Psoas muscle (tissue), 8 donors: Measurements from ENCODE around the gene TEX29. TPM values are rescaled to one million over a fixed set of nuclear protein-coding genes. Genes with fewer than 3 reads are reported as not detected.

Experiments
- ATAC-seq, 4 donors: fragments of 200-7000 bp; cut with Tn5 transposase; one replicate each; pipeline ENCODE4 v1.9.1; 2020; ENCODE audit warnings: moderate library complexity in 3 of 4, mild to moderate bottlenecking in 2 of 4
- DNase-seq, 2 donors: peaks; one replicate each; pipeline ENCODE4 v3.0.0-alpha.2; 2020
- H3K27ac ChIP-seq: fragments of 200-600 bp; one replicate; pipeline ENCODE4 v1.8.0; 2022
- H3K27me3 ChIP-seq, 3 donors: fragments of 200-600 bp in 1 of 3; one replicate each; pipeline versions ENCODE4 v1.6.1 to v1.8.0; 2013 to 2022; ENCODE audit warnings: low read length in 2 of 3, mild to moderate bottlenecking in 2 of 3, moderate library complexity in 1 of 3; ENCODE audit not compliant: insufficient read depth in 3 of 3
- H3K36me3 ChIP-seq, 2 donors: fragments of 200-600 bp in 1 of 2; one replicate each; pipeline versions ENCODE4 v1.6.1 to v1.8.0; 2013 to 2022; ENCODE audit warnings: low read depth in 1 of 2, mild to moderate bottlenecking in 1 of 2, moderate library complexity in 1 of 2; ENCODE audit not compliant: insufficient read depth in 1 of 2
- H3K4me1 ChIP-seq: fragments of 200-600 bp; one replicate; pipeline ENCODE4 v1.8.0; 2022
- H3K4me3 ChIP-seq: fragments of 200-600 bp; one replicate; pipeline ENCODE4 v1.8.0; 2022; ENCODE audit warnings: mild to moderate bottlenecking
- H3K9me3 ChIP-seq: fragments of 200-600 bp; one replicate; pipeline ENCODE4 v1.8.0; 2022
- CTCF ChIP-seq: fragments of 200-600 bp; IDR thresholded peaks from one replicate; pipeline ENCODE4 v1.8.0; 2022; ENCODE audit warnings: antibody characterized with exemption
- WGBS, 3 donors: extraction: QIAGEN DNeasy Blood & Tissue Kit; methylation state at CpG; one replicate each; pipeline versions ENCODE4 v1.1.6 to v1.1.7; 2013; 5-methylcytosine and 5-hydroxymethylcytosine counted together
- intact Hi-C, 2 donors: fragments of 100-400 bp; cut with DNase I; formaldehyde crosslinking; loops; one replicate each; pipeline versions ENCODE4 v1.11.0 to v1.14.2; 2022
- polyA plus RNA-seq, 3 donors: library from polyadenylated mRNA; stranded (reverse); fragments of 200-250 nt; gene quantifications; one replicate each; pipeline ENCODE4 v1.2.3, GENCODE V29; 2013
- total RNA-seq, 4 donors: library from RNA; stranded (reverse); fragmentation: NEBNext Ultra II Directional in 2 of 4; extraction: Animal tissue kit (Norgen Biotek cat#: 25700) in 2 of 4; gene quantifications; one replicate each; pipeline versions ENCODE4 v1.2.1 to v1.2.4, GENCODE V29; 2021 to 2023
- donor health status: healthy with polysubstance abuse.
- donor health status: DM: no; HTN: no; CAD: no; lungs with moderate emphysema.
- donor health status: Bipolar disorder and iron deficiency.
- donor health status: healthy.
- donor health status: DM: yes; HTN: yes; CAD: no.
- donor health status: DM: no; HTN: no; CAD: no.
- donor health status: DM: no; HTN: no; CAD: no.
- donor health status: DM: yes; HTN: yes; CAD: no.

The TEX29 gene
- total and polyA plus RNA-seq, 7 donors: 0.14 to 1.2 (median 0.38) TPM; not detected in 2

- ATAC-seq: peak in 1 of 4 donors; percentile 4
- no peak overlapping the region for H3K4me3 ChIP-seq
- 81 to 83% (median 82%) methylated on average over 14 of the region's 14 CpGs for WGBS, 3 donors
- intact Hi-C loops: no loop called here
- no peak for TF ChIP-seq CTCF
- H3K4me1 ChIP-seq: no peaks in the 10 kb centered on the region
- H3K36me3 ChIP-seq: peaks cover 0 to 14% of the 10 kb centered on the region in 2 donors
- H3K9me3 ChIP-seq: no peaks in the 10 kb centered on the region
- no peak for DNase-seq
- H3K27me3 ChIP-seq: no peaks in the 10 kb centered on the region
- no peak overlapping the region for H3K27ac ChIP-seq
Measured at GRCh38 chr13:111313911-111314425, 6.5 kb upstream of the TEX29 start.

- 81 to 86% (median 85%) methylated on average over 6 of the region's 6 CpGs for WGBS, 3 donors
Measured at GRCh38 chr13:111314852-111315251, 5.6 kb upstream of the TEX29 start.

GRCh38 chr13:111315347-111315995 lies 5.0 kb upstream of the TEX29 start:
- no peak for TF ChIP-seq CTCF
- DNase-seq (no peak), ATAC-seq (peak in 2 of 4 donors; percentile 18 to 22)
- H3K27ac ChIP-seq: no peak overlapping the region
- H3K4me3 ChIP-seq: no peak overlapping the region
- WGBS, 3 donors: 82 to 85% (median 84%) methylated on average over 15 of the region's 15 CpGs
- intact Hi-C loops: no loop called here
- peaks cover 0 to 11% of the 10 kb centered on the region in 2 donors for H3K36me3 ChIP-seq
- no peaks in the 10 kb centered on the region for H3K9me3 ChIP-seq
- H3K27me3 ChIP-seq: no peaks in the 10 kb centered on the region
- H3K4me1 ChIP-seq: no peaks in the 10 kb centered on the region

More at GRCh38 chr13:111314852-111315251, 5.6 kb upstream of the TEX29 start:
- no peaks in the 10 kb centered on the region for H3K27me3 ChIP-seq
- no peak for DNase-seq
- intact Hi-C loops: no loop called here
- H3K4me1 ChIP-seq: no peaks in the 10 kb centered on the region
- peaks cover 0 to 11% of the 10 kb centered on the region in 2 donors for H3K36me3 ChIP-seq
- no peak for ATAC-seq
- no peak overlapping the region for H3K27ac ChIP-seq
- no peak overlapping the region for H3K4me3 ChIP-seq
- no peaks in the 10 kb centered on the region for H3K9me3 ChIP-seq
- TF ChIP-seq CTCF: no peak

- 67 to 81% (median 76%) methylated on average over 12 of the region's 12 CpGs for WGBS, 3 donors
- TF ChIP-seq CTCF: no peak
- intact Hi-C loops: no loop called here
- Histone ChIP-seq H3K27ac (no peak overlapping the region), H3K9me3 (no peaks in the 10 kb centered on the region), H3K4me1 (no peaks in the 10 kb centered on the region), H3K27me3 (no peaks in the 10 kb centered on the region), H3K36me3 (peaks cover 0 to 11% of the 10 kb centered on the region in 2 donors), H3K4me3 (no peak overlapping the region)
- no peak for DNase-seq
- ATAC-seq: peak in 1 of 4 donors; percentile 16
Measured at GRCh38 chr13:111316161-111316730, 4.2 kb upstream of the TEX29 start.
